GM12878 (cell line): ENCODE measurements around the gene DNAJB11. TPM values are rescaled to one million over a fixed set of nuclear protein-coding genes. Genes with fewer than 3 reads are reported as not detected.
A peak's percentile ranks its signal among the peaks of the same experiment; 100 is the strongest.
"Not testable (repeated sequence)": the region's sequence is repeated elsewhere in the genome, so short reads cannot be mapped to it uniquely, and the experiment has no call there.

Experiments
- ATAC-seq: fragments of 200-7000 bp; cut with Tn5 transposase; 3 replicates; pipeline ENCODE4 v1.9.1; 2020; ENCODE audit warnings: mild to moderate bottlenecking, moderate library complexity
- BruUV-seq: library from RNA; stranded (reverse); fragments of 400-500 nt; replicated peaks from 2 replicates; lab custom pipeline; 2021; lab: Mats Ljungman, UMichigan
- CTCF ChIA-PET: fragments of 300-600 bp; sonication (Branson Sonifier 250); formaldehyde crosslinking; extraction: SDS; loops from one replicate; lab custom pipeline; 2021; ENCODE audit warnings: inconsistent platforms; lab: Yijun Ruan, JAX
- POLR2A ChIA-PET: fragments of 350-600 bp; formaldehyde crosslinking; extraction: SDS; loops from one replicate; lab custom pipeline; 2021; ENCODE audit warnings: inconsistent platforms; lab: Charles Lee
- RAD21 ChIA-PET: fragments of 300-600 bp; sonication (Branson Sonifier 250); formaldehyde crosslinking; loops from one replicate; lab custom pipeline; 2023; ENCODE audit warnings: antibody characterized with exemption; ENCODE audit not compliant: unreplicated experiment; lab: Charles Lee
- SMC1A ChIA-PET: fragments of 300-600 bp; sonication (Branson Sonifier 250); formaldehyde crosslinking; loops from one replicate; lab custom pipeline; 2023; ENCODE audit not compliant: unreplicated experiment, uncharacterized antibody; lab: Charles Lee
- DNase-seq: peaks from one replicate; pipeline ENCODE4 v3.0.0-alpha.2; 2011; ENCODE audit warnings: low read depth, low spot score
- FAIRE-seq: peaks from 3 replicates; lab custom pipeline; 2011; peaks lifted over from hg19 to GRCh38; lab: Jason Lieb, UNC
- H2AFZ ChIP-seq: 2 replicates; pipeline ENCODE4 v1.6.0; 2011; ENCODE audit warnings: low read depth, low read length, control low read depth; ENCODE audit not compliant: control insufficient read depth
- H3K27ac ChIP-seq: 2 replicates; pipeline ENCODE4 v1.5.1; 2011; ENCODE audit warnings: control low read depth; ENCODE audit not compliant: control insufficient read depth, insufficient read depth
- H3K27me3 ChIP-seq, 2 experiments: replicated peaks in 1 of 2; 2 replicates each; pipeline versions ENCODE4 v1.6.0 to v1.6.1; 2011; ENCODE audit warnings: low read length in 1 of 2; ENCODE audit not compliant: control insufficient read depth in 2 of 2, insufficient read depth in 2 of 2
- H3K36me3 ChIP-seq, 2 experiments: 2 replicates each; pipeline ENCODE4 v1.5.1; 2011; ENCODE audit warnings: low read length in 1 of 2; ENCODE audit not compliant: control insufficient read depth in 2 of 2, insufficient read depth in 2 of 2
- H3K4me1 ChIP-seq: 2 replicates; pipeline ENCODE4 v1.6.1; 2011; ENCODE audit warnings: mild to moderate bottlenecking, low read length, moderate library complexity, mixed read lengths; ENCODE audit not compliant: control insufficient read depth, insufficient read depth
- H3K4me2 ChIP-seq: 2 replicates; pipeline ENCODE4 v1.6.0; 2011; ENCODE audit warnings: control low read depth; ENCODE audit not compliant: control insufficient read depth, insufficient read depth
- H3K4me3 ChIP-seq: fragments of 200-600 bp; sonication (generic); 2 replicates; pipeline ENCODE4 v1.5.1; 2016
- H3K79me2 ChIP-seq: 2 replicates; pipeline ENCODE4 v1.6.0; 2011; ENCODE audit warnings: low read length; ENCODE audit not compliant: control insufficient read depth, insufficient read depth
- H3K9ac ChIP-seq: 2 replicates; pipeline ENCODE4 v1.8.0; 2011; ENCODE audit warnings: low read length, control low read depth, mixed read lengths; ENCODE audit not compliant: control insufficient read depth, insufficient read depth
- H3K9me3 ChIP-seq: replicated peaks from 3 replicates; pipeline ENCODE4 v1.5.1; 2011; ENCODE audit warnings: mild to moderate bottlenecking, low read length; ENCODE audit not compliant: control insufficient read depth, insufficient read depth
- H4K20me1 ChIP-seq: 2 replicates; pipeline ENCODE4 v1.6.0; 2011; ENCODE audit not compliant: control insufficient read depth, insufficient read depth
- EP300 ChIP-seq, 2 experiments: fragments of 150-350 bp in 1 of 2; IDR thresholded peaks; 2 replicates each; pipeline ENCODE4 v1.6.1; 2011 to 2012; ENCODE audit warnings: low read depth in 2 of 2, low read length in 2 of 2, borderline replicate concordance in 1 of 2, improper control_type of control experiment in 1 of 2, inconsistent platforms in 1 of 2; ENCODE audit not compliant: control insufficient read depth in 1 of 2
- ETV6 ChIP-seq, 2 experiments: fragments of 450-650 bp in 1 of 2; IDR thresholded peaks in 1 of 2; conservative IDR thresholded peaks in 1 of 2; 2 replicates each; pipeline ENCODE4 v1.6.1; 2014; ENCODE audit warnings: antibody characterized with exemption in 1 of 2, borderline replicate concordance in 1 of 2, low read depth in 1 of 2, mild to moderate bottlenecking in 1 of 2, moderate library complexity in 1 of 2
- GABPA ChIP-seq: IDR thresholded peaks from 2 replicates; pipeline ENCODE4 v1.6.1; 2014; ENCODE audit warnings: antibody characterized with exemption, low read depth, mild to moderate bottlenecking, inconsistent platforms
- NFYB ChIP-seq: IDR thresholded peaks from 2 replicates; pipeline ENCODE4 v1.6.1; 2011; ENCODE audit warnings: low read depth, mild to moderate bottlenecking, low read length, improper control_type of control experiment, moderate library complexity; ENCODE audit not compliant: insufficient read depth
- POLR2AphosphoS5 ChIP-seq: IDR thresholded peaks from 2 replicates; pipeline ENCODE4 v1.6.1; 2011; ENCODE audit warnings: mild to moderate bottlenecking, low read length, inconsistent platforms
- RELA ChIP-seq: fragments of 450-650 bp; IDR thresholded peaks from 2 replicates; pipeline ENCODE4 v1.8.0; 2014; ENCODE audit warnings: borderline replicate concordance; ENCODE audit not compliant: partially characterized antibody
- WGBS: methylation state at CpG from one replicate; pipeline ENCODE4 v1.1.6; 2016; ENCODE audit warnings: low lambda C conversion rate; ENCODE audit not compliant: insufficient replicate concordance, insufficient coverage; ENCODE audit errors: missing lambda C conversion rate; 5-methylcytosine and 5-hydroxymethylcytosine counted together
- in situ Hi-C: fragments of 300-500 bp; cut with MboI; formaldehyde crosslinking; loops from 9 replicates; pipeline ENCODE4 v1.14.3; 2018; ENCODE audit warnings: mixed read lengths
- intact Hi-C: fragments of 100-400 bp; cut with micrococcal nuclease; formaldehyde crosslinking; loops from one replicate; pipeline ENCODE4 v1.14.2; 2022; ENCODE audit not compliant: unreplicated experiment
- polyA plus RNA-seq, 11 experiments: library from polyadenylated mRNA; depleted of rRNA in 4 of 11; unstranded in 6 of 11; stranded (reverse) in 5 of 11; fragments of >200 nt; fragmentation: Nextera tagmentation in 4 of 11; fragmentation: Illumina TruSeq in 1 of 11; extraction: Ambion mirVana in 4 of 11; extraction: Trizol in 1 of 11; gene quantifications; 1 replicate in 1 of 11; 2 replicates in 10 of 11; pipeline versions ENCODE4 v1.2.1 to v1.2.3, GENCODE V29; 2011 to 2016; ENCODE audit warnings: inconsistent platforms in 2 of 11, missing spikeins in 2 of 11, low read depth in 1 of 11
- total RNA-seq, 4 experiments: library from RNA; depleted of rRNA in 3 of 4; stranded (reverse); fragments of >200 nt in 3 of 4; fragmentation: Illumina TruSeq in 1 of 4; extraction: Trizol in 1 of 4; gene quantifications; 2 replicates each; pipeline versions ENCODE4 v1.2.1 to v1.2.3, GENCODE V29; 2013 to 2021
- TF ChIP-seq, protein P1 (sequence below): fragments of 450-650 bp; IDR thresholded peaks from 2 replicates; pipeline ENCODE4 v1.6.1; 2016; ENCODE audit warnings: mild to moderate bottlenecking

DNAJB11 gene
- total and polyA plus RNA-seq, 10 of the 15 experiments (the other 5 are each of a cell fraction or from before 2014, with no cell fraction given): 16.2 to 135 (median 57.8) TPM

DNA sequence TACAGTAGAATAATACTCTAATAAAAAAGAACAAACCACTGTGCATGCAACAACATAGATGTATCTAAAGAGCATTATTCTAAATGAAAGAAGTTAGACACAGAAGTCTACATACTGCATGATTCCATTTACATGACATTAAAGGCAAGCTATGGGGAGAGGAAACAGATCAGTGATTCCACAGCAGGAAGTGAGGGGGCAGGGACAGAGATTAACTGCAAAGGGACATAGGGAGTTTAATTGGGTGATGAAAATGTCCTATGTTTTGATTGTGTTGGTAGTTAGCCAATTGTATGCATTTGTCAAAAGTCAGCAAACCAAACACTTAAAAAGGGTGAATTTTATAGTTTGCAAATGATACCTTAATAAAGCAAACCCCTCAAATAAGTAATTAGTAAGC, 40.1 kb upstream of the DNAJB11 start:
- H4K20me1 ChIP-seq: no peaks in the 10 kb centered on the region
- TF ChIP-seq NFYB: 0 out of 2 replicates have a peak, but pooled peaks have one; percentile 12
- TF ChIP-seq, protein P1, sequence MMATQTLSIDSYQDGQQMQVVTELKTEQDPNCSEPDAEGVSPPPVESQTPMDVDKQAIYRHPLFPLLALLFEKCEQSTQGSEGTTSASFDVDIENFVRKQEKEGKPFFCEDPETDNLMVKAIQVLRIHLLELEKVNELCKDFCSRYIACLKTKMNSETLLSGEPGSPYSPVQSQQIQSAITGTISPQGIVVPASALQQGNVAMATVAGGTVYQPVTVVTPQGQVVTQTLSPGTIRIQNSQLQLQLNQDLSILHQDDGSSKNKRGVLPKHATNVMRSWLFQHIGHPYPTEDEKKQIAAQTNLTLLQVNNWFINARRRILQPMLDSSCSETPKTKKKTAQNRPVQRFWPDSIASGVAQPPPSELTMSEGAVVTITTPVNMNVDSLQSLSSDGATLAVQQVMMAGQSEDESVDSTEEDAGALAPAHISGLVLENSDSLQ: peak; percentile 25; the same call in 1 of the 2 replicates
- no peak for TF ChIP-seq GABPA
- TF ChIP-seq RELA: no peak
- no peak for TF ChIP-seq EP300 (IDR thresholded peaks at IDR 0.05; ENCODE audit: borderline replicate concordance in 1 of 2, control insufficient read depth in 1 of 2, low read depth in 2 of 2, low read length in 2 of 2)
- no peak for TF ChIP-seq POLR2AphosphoS5
- TF ChIP-seq ETV6 (conservative IDR thresholded peaks at IDR 0.05 in 1 of 2, IDR thresholded peaks at IDR 0.05 in 1 of 2; ENCODE audit: borderline replicate concordance in 1 of 2, low read depth in 1 of 2): no peak
- no peak for FAIRE-seq
- ChIA-PET RAD21 (interaction anchor here (1.4 to 6.5 kb wide), 2 partner anchors 9 to 542 kb away, joined by 3 to 80 read pairs; no protein-coding TSS in a partner anchor), CTCF (no interaction called here), SMC1A (interaction anchor here (1.4 to 15.9 kb wide), 3 partner anchors 7 to 172 kb away, joined by 3 to 429 read pairs (median 26); no protein-coding TSS in a partner anchor), POLR2A (interaction anchor here (1.3 to 1.4 kb wide), 2 partner anchors 28 to 266 kb away, joined by 3 read pairs; no protein-coding TSS in a partner anchor)
- DNase-seq: no peak
- H3K27ac ChIP-seq: no peak overlapping the region
- H3K4me1 ChIP-seq: peaks cover 59% of the 10 kb centered on the region
- no peak overlapping the region for H3K9ac ChIP-seq
- no peaks in the 10 kb centered on the region; the same call in 2 of the 3 replicates for H3K9me3 ChIP-seq
- H3K79me2 ChIP-seq: no peaks in the 10 kb centered on the region
- in situ Hi-C loops: no loop called here
- no peak overlapping the region for H3K4me2 ChIP-seq
- H2AFZ ChIP-seq: no peak overlapping the region
- intact Hi-C loops: loop anchor here (10.0 kb wide), 1 partner anchor 426 kb away; the partner anchor contains the start of gene ETV5
- H3K4me3 ChIP-seq: no peak overlapping the region
- H3K36me3 ChIP-seq: no peaks in the 10 kb centered on the region; a peak in 1 of 4 replicates
- BruUV-seq: no TSS peak
- H3K27me3 ChIP-seq: no peaks in the 10 kb centered on the region
- ATAC-seq: no peak

DNA sequence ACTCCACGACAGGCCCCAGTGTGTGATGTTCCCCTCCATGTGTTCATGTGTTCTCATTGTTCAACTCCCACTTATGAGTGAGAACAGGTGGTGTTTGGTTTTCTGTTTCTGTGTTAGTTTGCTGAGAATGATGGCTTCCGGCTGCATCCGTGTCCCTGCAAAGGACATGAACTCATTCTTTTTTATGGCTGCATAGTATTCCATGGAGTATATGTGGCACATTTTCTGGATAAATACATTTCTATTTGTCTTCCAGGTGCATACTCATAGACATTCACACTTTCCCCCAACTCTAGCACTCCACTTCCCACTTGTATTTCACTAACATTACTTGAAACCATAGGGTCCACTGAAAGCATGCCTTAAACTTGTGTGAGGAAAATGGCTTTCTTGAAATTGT, 38.8 kb upstream of the DNAJB11 start:
- SMC1A ChIA-PET: interaction anchor here (0.6 to 14.2 kb wide), 6 partner anchors 9 to 275 kb away, joined by 3 to 655 read pairs (median 132); no protein-coding TSS in a partner anchor
- H2AFZ ChIP-seq, H3K9ac ChIP-seq, H3K4me2 ChIP-seq, FAIRE-seq, H3K27me3 ChIP-seq, H3K4me3 ChIP-seq, DNase-seq, H3K36me3 ChIP-seq, ATAC-seq, H3K79me2 ChIP-seq, H3K9me3 ChIP-seq, BruUV-seq, in situ Hi-C loops, H4K20me1 ChIP-seq: not testable (repeated sequence)
- RAD21 ChIA-PET: interaction anchor here (1.0 to 12.3 kb wide), 4 partner anchors 12 to 270 kb away, joined by 3 to 495 read pairs (median 208); no protein-coding TSS in a partner anchor
- intact Hi-C loops: loop anchor here (2.0 to 10.0 kb wide), 2 partner anchors 13 to 427 kb away; partner anchors contain the start of gene ETV5
- peaks cover 59% of the 10 kb centered on the region for H3K4me1 ChIP-seq
- WGBS: 98% methylated on average over 3 of the region's 3 CpGs
- POLR2A ChIA-PET: interaction anchor here (1.3 to 2.5 kb wide), 2 partner anchors 12 to 19 kb away, joined by 8 to 11 read pairs; no protein-coding TSS in a partner anchor
- peak overlapping the region; percentile 81; the same call in 1 of the 2 replicates for H3K27ac ChIP-seq
- CTCF ChIA-PET: interaction anchor here (0.9 to 14.3 kb wide), 5 partner anchors 9 to 549 kb away, joined by 3 to 847 read pairs (median 141); no protein-coding TSS in a partner anchor
